HG02981 (cell line): Measurements from ENCODE around the gene MRAS.

Experiments
- ATAC-seq: cut with Tn5 transposase; IDR thresholded peaks from one replicate; pipeline ENCODE4 v1.9.1; 2021; ENCODE audit warnings: mild to moderate bottlenecking, moderate library complexity; ENCODE audit not compliant: unreplicated experiment

Gene MRAS

DNA sequence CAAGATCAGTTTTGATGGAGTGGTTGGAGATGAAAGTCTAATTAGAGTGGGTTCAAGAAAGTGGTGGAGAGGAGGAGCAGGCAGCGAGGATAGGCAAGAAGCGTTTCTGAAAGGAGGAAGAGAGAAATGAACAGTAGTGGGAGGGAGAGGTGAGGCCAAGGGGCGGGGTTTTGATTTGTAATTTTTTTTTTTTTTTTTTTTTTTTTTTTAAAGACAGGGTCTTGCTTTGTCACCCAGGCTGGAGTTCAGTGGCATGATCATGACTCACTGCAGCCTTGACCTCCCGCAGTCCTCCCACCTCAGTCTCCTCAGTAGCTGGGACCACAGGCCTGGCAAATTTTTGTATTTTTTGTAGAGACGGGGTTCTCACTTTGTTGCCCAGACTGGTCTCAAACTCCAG is 36.6 kb downstream of the MRAS start:
- no peak for ATAC-seq

DNA sequence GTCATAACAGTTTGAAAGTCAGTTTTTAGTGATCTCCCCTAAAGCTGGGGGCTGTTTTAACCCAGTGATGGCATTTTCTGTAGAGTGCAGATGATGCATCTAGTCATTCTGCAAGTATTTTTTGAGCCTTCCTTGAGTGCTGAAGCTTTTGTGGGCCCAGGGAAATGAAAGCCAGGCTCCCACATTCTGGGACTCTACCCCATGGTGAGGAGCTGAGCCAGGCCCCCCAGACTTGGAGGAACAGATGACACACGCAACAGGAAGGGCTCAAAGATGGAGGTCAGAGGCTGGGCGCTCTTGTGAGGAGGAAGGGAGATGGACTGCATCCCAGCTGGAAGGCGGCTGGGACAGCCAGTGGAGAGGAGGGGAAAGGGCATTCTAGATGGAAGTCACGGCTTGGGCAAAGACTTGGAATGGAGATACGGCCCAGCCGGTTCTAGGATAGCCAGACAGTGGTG is 40.8 kb downstream of the MRAS start:
- ATAC-seq: no peak

DNA sequence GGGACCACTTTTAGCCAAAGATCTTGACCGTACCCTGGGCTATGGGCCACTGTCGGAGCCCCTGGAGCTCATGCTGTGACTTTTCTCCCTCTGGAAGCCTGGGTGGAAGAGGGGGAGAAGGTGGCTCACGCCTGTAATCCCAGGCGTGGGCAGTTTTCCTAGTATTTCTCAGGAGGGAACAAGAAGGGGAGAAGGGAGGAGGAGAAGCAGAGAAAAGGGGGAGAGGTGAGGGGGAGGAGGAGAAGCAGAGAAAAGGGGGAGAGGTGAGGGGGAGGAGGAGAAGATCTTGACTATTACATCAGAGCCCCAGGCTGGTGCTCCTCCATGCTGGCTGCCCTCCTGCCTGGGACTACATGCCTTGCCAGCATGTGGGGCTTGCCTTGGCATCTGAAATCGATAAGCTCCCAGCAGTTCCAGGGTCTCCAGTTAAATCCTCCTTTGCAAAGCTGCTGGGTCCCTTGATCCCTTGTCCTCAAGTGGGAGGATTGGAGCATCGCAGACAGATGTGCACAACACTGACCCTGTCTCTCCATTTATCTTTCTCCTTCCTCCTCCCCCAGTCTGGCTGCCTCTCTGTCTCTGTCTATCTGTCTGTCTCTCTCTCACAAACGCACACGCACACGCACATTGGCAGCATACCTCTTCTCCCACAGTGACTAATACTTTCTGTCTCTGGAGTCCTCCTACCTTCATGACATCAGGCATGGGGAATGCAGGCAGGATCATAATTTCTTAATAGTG is 41.6 kb downstream of the MRAS start:
- ATAC-seq: no peak

DNA sequence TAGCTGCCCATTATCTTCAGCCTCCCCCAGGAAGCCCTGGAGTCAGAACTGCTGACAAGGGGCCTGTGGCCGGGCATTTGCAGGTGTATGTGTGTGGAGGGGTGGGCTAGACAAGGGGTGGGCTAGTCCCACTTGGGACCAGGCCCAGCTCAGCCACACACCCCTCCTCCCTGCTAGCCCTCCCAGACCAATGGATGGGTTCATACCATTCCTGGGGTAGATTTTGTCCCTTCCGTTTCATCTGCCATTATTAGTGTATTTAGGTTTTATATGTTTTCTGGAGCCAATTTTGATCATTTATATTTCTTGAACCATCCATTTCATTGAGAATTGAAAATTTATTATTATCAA is 42.2 kb downstream of the MRAS start:
- no peak for ATAC-seq

DNA sequence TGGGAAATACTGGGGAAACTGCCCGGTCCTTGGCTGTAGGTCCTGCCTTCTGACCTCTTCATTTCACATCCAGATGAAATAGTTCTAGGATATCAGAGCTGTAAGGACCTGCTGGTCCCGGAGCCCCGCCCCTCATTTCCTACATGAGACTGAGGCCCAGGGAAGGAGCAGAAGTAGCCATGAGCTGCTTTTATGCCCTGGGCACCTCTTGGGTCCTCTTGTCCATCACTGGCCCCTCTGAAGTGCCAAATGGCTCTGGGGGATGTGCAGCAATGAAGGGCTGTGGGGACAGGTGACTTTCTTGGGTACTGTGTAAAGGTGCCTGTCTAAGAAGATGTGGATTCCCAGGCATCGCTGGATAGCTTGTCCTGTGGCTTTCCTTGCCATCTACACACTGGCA is 45.8 kb downstream of the MRAS start:
- ATAC-seq: no peak

DNA sequence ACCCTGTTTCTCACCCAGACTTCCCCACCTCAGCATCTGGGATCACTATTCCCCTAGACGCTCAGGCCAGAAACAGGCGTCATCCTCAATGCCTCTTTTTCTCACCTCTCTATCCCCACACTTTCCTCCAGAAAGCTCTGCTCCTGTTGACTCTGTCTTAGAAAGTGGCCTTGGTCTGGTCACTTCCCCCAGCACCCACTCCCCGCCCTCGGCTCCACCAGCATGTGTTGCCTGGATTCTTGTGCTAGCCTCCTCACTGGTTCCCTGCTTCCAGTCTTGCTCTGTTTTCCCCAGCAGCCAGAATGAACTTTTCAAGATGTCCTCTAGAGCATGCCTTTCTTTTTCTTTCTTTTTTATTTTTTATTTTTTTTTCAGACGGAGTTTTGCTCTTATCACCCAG is 46.3 kb downstream of the MRAS start:
- ATAC-seq: no peak

DNA sequence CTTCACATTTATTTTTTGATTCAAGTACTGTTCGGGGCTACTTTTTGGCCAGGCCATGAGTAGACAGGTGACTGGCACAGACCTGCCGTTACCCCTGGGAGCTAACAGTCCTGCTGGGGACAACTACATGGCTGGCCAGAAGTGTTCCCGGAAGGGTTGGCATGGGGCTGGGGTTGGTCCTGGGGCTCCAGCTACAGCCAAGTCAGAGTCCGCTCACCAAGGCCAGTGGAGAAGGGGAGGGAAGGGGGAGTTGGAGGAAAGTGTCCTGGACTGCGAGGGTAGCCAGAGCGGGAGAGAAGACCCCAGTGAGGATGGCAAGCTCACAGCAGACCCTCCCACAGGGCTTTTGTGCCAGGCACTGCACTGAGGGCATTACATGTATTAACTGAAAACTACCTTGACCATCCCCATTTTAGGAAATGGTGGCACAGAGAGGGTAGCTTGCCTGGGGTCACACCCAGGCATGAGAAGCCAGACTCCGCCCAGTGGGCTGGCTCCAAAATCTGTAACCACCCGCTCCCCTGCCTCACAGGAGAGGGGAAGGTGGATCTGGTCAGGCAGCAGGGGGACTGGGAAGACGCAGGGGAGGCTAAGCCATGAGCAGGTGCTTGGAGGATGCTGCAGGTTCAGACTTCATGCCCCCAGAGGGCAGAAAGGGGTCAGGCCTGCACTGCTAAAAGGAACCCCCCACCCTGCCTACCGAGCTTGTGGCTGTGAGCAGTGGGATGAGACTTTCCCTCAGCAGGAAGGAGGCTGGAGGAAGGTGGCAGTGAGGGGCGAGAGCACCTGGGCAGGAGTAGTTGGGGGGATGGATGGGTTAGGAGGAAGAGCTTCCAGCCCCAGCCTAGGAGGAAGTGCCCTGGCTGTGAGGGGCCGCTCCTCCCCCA is 47.7 kb downstream of the MRAS start:
- ATAC-seq: no peak

DNA sequence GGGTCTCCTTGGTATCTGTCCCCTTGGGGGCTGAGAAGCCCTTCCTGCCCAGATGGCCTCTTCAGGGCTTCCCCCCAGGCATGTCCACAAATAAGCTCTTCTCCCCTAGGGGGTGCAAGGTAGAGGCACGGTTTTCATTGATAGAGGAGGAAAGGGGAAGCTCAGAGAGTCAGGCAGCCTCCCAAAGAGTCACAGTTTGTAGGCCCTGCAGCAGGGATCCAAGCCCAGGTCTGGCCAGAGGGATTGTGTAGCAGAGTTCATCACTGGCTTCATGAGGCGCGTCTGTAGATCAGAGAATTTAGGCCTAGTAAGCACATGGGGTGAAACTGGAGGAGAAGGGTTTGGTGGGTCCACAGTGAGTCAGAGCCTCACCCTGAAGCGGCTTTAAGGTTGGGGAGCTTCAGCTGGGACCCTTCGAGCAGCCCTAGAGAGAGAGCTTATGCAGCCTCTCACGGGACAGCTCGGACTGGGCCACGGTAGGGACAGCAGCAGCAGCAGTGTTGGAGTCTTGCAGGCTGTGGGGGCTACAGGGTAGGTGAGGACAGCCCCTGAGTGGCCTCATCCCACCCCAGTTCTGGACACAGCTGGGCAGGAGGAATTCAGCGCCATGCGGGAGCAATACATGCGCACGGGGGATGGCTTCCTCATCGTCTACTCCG is 48.5 kb downstream of the MRAS start:
- no peak for ATAC-seq

DNA sequence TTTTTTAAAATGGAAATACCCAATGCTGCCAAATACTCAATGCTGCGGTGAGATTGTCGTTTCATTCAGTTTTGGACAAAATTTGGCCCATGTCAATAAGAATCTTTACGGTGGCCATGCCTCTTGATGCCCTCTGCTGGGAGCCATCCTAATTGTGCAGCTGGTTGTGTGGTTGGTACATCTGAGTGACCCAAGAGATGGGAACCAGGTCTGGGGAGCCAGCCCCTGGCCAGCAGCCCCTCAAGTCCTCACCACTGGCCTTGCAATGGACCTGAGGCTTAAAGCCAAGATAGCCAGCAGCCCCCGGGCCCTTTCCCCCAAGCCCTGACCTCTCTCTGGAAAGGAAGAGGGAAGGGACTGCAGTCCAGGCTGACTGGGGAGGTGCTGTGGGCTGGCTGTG is 49.6 kb downstream of the MRAS start:
- ATAC-seq: no peak

DNA sequence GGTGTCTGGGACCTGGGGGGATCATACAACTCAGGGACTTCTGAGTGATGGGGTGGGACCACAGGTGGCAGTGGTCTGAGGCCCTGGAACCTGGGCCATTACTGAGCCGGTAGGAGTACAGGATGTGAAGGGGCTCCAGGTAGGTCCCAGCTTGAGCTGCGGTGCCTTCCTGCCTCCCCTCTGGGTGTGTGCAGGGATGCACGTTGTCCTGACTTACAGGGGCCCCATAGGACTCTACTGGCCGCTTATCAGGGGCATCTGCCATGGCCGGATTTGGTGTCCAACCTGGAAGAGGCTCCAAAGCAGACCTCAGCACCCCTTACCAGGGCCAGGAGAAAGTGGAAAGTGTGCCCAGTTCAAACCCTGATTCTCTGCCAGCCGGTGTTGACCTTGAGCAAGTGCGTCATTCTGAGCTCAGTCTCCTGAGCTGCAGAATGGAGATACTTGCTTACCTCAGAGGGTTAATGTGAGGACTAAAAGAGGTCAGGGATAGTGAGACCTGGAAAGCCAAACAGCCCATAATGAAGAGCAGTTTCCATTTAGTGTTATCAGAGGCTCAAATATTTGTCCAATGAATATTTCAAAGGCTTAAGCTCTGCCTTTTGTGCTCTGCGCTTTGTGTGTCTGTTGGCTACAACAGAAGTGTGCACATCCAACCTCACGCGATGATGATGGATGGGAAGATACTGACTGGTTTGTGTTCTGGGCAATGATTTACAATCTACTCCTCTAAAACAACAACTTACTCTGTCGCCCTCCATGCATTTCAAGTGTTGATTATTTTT is 50.6 kb downstream of the MRAS start:
- ATAC-seq: no peak

DNA sequence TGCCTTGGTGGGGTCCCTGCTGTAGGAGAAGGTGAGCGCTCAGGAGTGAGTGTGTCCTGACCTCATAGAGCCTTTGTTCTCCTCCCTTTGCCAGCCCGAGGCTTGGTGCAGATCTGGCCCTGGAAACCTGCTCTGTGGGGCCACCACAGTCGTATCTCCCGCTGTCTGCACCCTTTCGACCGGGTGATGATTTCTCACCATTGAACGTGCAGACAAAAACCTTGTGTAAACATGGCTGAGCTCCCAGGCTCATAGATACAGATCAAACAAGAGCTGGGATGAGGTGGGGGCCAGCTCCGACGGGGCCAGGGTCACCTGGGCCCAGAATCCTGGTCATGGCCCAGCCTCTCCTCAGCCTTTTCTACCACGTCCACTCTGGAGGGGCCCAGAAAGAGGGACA is 51.4 kb downstream of the MRAS start:
- ATAC-seq: no peak

DNA sequence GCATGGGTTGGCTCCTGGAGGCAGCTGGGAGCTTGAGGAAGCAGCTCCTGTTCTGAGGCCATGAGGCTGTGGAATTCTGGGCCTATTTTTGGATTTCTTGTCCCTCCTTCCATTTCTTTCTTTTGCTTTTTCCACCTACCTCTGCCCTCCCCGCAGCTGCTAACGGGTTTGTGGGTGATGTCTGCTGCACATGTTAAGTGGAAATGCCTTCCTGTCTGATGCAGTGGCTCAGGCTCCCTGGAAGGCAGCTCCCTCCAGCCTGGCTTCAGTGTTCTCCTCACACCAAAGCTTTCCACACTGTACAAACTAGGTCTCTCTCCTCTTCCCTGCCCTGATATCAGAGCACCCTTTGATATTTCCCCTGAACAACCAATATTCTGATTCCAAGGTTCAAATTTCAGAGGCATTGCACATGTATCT is 52.3 kb downstream of the MRAS start:
- ATAC-seq: no peak

DNA sequence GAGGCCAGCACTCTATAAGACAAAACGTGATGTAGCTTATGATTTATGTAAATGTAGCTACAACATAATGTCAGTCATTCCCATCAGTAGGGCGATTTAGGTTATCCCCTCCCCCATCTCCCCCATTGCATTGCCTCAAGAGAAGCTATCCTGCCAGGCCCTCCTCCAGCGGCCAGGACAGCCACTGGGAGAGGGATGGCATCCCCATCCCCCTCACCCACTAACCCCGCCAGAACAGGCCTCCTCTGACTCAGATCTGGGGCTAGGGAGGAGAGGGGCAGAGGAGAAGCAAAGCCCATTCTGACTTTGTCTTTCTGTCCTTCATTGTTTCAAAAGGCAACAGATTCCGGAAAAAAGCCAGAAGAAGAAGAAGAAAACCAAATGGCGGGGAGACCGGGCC is 53.5 kb downstream of the MRAS start:
- no peak for ATAC-seq

DNA sequence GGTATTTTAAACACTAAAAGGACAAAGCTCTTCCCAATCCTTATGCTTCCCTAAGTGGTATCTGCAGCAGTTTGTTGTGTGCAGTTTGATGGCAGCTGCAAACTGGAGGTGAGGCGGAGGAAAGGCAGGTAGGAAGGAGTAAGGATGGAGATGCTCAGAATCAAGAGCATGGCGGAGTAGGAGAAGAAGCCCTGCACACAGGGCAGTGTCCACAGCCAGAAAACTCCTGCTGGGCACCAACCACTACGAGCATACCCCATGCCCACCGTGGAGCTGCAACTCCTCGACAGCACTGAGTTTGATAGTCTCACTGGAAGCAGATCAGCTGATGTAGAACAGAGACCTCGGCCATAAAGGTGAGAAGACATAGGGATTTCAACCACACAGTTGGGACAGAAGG is 55.7 kb downstream of the MRAS start:
- no peak for ATAC-seq

DNA sequence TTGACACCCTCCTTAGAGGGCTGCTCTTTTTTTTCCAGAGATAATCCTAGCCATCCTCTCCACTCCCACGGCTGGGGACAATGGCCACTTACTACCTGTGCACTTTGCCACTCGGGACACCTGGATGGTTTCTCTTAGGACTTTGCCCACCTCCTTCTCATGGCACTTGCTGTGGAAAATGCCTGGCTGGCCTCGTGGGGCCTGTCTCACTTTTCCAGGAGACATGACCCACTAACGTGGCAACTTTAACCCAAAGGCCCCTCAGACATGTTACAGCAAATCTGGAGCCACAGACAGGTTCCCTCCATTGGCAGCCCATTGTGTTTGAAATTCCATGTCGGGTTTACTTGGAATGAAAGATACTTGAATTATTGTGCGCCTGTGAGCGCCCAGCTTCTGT is 56.6 kb downstream of the MRAS start:
- no peak for ATAC-seq

DNA sequence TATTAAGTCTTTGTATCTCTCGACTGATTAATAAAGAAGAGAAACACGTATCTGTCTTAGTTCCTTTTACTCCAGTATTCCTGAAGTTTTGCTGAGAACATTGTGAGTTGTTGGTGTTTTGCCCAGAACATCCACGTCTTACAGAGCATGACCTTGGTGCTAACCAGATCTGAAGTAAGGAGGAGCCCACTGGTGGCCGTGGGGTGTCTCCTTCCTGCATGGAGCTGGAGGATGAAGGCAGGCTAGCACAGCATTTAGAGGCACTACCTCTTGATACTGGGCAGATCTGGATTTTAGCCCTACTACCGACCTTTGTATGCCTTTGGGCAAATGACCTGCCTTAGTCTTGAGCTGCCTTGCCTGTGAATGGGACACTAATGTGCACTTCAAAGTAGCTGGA is 57.1 kb downstream of the MRAS start:
- ATAC-seq: no peak

DNA sequence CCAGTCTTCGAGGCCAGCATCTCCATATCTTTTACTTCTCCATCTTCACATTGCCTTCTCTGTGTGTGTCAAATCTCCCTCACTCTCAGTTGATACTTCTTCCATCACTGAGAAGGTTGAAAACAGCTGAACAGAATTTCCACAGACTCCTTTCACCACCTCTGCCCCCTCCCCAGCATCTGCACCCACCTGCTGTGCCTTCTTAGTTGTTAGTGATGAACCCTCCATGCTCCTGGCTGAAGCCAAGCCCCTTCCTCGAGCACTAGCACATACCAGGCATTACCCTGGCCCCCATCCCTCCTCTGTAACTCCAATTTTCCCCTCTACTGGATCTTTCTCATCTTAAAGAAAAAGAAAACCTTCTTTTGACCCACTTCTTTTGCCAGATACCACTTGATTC is 58.2 kb downstream of the MRAS start:
- no peak for ATAC-seq

DNA sequence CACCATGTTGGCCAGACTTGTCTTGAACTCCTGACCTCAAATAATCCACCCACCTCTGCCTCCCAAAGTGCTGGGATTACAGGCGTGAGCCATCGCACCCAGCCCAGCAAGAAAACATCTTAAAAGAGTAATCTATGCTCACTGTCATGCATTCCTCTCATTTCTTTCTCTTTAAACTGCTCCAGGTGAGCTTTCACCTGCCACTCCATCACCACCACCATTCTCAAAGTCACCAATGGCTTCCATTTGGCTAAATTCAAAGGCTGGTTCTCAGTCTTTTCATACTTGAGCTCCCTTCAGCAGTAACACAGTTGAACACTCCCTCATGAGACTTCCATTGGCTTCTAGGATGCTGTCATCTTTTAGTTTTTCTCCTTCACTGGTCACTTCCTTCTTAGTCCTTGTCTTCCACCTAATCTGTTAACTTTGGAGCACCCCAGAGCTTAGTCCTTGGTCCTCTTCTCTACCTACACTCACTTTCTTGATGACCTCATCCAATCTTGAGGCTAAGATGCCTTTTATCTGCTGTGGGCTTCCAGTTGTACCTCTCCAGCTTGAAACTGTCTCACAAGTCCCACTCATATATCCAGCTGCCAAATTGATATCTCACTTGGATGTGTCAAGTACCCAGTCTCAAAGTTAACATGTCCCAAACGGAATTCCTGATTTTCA is 59.0 kb downstream of the MRAS start:
- ATAC-seq: no peak

DNA sequence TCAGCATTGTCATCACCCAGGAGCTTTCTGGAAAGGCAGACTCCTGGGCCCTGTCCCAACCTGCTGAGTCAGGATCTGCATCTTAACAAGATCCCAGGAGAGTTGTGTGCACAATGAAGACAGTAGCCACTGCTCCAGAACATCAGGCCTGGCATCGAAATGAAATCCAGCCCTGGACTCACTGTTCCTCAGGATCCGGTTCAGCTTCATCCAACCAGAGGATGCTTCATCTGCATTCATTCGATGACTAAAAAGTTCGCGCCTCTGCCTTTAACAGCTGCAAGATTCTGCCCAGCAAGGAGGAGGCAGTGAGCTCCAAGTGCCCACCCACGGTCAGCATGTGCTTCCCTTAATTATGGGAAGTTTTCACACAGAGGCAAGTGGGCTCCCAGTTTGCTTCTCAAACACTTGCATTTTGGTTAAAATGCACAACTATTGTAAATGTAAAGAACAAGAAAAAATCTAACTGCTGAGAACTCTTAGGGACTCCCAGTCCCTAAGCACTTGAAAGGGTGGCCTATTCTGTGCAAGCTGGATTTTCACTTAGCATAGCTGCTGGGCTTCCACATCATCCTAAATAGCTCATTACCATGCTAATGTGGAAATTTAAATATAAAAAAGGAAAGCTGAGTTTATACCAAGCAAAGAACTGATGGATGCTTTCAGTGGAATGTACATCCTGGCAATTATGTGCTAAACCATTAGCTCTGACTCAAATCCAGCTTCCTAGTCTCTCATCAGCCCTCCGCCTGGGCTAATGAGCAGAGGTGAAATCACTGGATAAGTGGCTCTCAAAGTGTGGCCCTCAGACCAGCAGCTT is 60.6 kb downstream of the MRAS start:
- ATAC-seq: no peak
